ENCODE measurements around the gene LUC7L3.

GRCh38 chr17:50721194-50722010 is 2.0 kb downstream of the LUC7L3 start:
- TF ChIP-seq CTCF (tag by site-specific recombination; IDR thresholded peaks at IDR 0.05): no peak
- no peak for TF ChIP-seq ZBTB1 (tag by site-specific recombination; IDR thresholded peaks at IDR 0.05)
- no peak for TF ChIP-seq YY2 (tag by site-specific recombination; IDR thresholded peaks at IDR 0.05)
